HCT116 (cell line): Measurements from ENCODE around the gene TYMP.

Experiments
- CTCF ChIP-seq, 3 experiments: fragments of 200-600 bp in 1 of 3; sonication (generic) in 1 of 3; IDR thresholded peaks in 2 of 3; conservative IDR thresholded peaks in 1 of 3; 2 replicates each; pipeline ENCODE4 v1.5.1; 2012 to 2017; ENCODE audit warnings: low read depth in 2 of 3, low read length in 2 of 3, antibody characterized with exemption in 1 of 3, borderline replicate concordance in 1 of 3, control low read depth in 1 of 3, mild to moderate bottlenecking in 1 of 3, mixed read lengths in 1 of 3, mixed run types in 1 of 3, moderate library complexity in 1 of 3; ENCODE audit not compliant: insufficient read depth in 1 of 3
- EGR1 ChIP-seq: IDR thresholded peaks from 2 replicates; pipeline ENCODE4 v1.6.1; 2012; ENCODE audit warnings: low read depth
- EZH2 ChIP-seq: fragments of 200-600 bp; sonication (generic); IDR thresholded peaks from 2 replicates; pipeline ENCODE4 v1.6.1; 2017; ENCODE audit warnings: antibody characterized with exemption, mixed run types
- EZH2phosphoT487 ChIP-seq: fragments of 200-600 bp; IDR thresholded peaks from 2 replicates; pipeline ENCODE4 v1.6.1; 2018; ENCODE audit warnings: antibody characterized with exemption, borderline replicate concordance
- POLR2A ChIP-seq: IDR thresholded peaks from 2 replicates; pipeline ENCODE4 v1.7.0; 2011; ENCODE audit warnings: borderline replicate concordance; ENCODE audit not compliant: insufficient read depth, insufficient read length; ENCODE audit errors: extremely low read depth
- POLR2AphosphoS5 ChIP-seq: IDR thresholded peaks from 2 replicates; pipeline ENCODE4 v1.6.1; 2011; ENCODE audit warnings: mild to moderate bottlenecking, low read depth, low read length, moderate library complexity
- SIN3A ChIP-seq: IDR thresholded peaks from 2 replicates; pipeline ENCODE4 v1.6.1; 2012; ENCODE audit warnings: low read depth
- SP1 ChIP-seq: IDR thresholded peaks from 2 replicates; pipeline ENCODE4 v1.6.1; 2012; ENCODE audit warnings: low read depth
- TCF7L2 ChIP-seq: IDR thresholded peaks from 2 replicates; pipeline ENCODE4 v1.7.0; 2011; ENCODE audit warnings: borderline replicate concordance, inconsistent platforms; ENCODE audit not compliant: insufficient read depth, insufficient read length; ENCODE audit errors: extremely low read depth
- ZNF274 ChIP-seq: fragments of 200-500 bp; sonication (Bioruptor generic); IDR thresholded peaks from 2 replicates; pipeline ENCODE4 v1.6.1; 2014; ENCODE audit warnings: mild to moderate bottlenecking, low read depth, low read length, inconsistent platforms
- TF ChIP-seq, protein P1 (sequence below): IDR thresholded peaks from 2 replicates; pipeline ENCODE4 v1.6.1; 2011; ENCODE audit warnings: mild to moderate bottlenecking, low read length, moderate library complexity; ENCODE audit not compliant: insufficient replicate concordance; ENCODE audit errors: extremely low read depth
- TF ChIP-seq, protein P2 (sequence below): IDR thresholded peaks from 2 replicates; pipeline ENCODE4 v1.6.1; 2012
- TF ChIP-seq, protein P3 (sequence below): IDR thresholded peaks from 2 replicates; pipeline ENCODE4 v1.6.1; 2012; ENCODE audit warnings: low read depth

- TF ChIP-seq POLR2AphosphoS5 (no peak), CTCF (IDR thresholded peaks at IDR 0.05 in 2 of 3, conservative IDR thresholded peaks at IDR 0.05 in 1 of 3; ENCODE audit: borderline replicate concordance in 1 of 3, insufficient read depth in 1 of 3, low read depth in 2 of 3, low read length in 2 of 3) (no peak), EZH2 (no peak), EZH2phosphoT487 (no peak), ZNF274 (no peak), SP1 (no peak), POLR2A (no peak), SIN3A (no peak), TCF7L2 (no peak), EGR1 (no peak)
- TF ChIP-seq, protein P1, sequence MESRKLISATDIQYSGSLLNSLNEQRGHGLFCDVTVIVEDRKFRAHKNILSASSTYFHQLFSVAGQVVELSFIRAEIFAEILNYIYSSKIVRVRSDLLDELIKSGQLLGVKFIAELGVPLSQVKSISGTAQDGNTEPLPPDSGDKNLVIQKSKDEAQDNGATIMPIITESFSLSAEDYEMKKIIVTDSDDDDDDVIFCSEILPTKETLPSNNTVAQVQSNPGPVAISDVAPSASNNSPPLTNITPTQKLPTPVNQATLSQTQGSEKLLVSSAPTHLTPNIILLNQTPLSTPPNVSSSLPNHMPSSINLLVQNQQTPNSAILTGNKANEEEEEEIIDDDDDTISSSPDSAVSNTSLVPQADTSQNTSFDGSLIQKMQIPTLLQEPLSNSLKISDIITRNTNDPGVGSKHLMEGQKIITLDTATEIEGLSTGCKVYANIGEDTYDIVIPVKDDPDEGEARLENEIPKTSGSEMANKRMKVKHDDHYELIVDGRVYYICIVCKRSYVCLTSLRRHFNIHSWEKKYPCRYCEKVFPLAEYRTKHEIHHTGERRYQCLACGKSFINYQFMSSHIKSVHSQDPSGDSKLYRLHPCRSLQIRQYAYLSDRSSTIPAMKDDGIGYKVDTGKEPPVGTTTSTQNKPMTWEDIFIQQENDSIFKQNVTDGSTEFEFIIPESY = no peak
- TF ChIP-seq, protein P2, sequence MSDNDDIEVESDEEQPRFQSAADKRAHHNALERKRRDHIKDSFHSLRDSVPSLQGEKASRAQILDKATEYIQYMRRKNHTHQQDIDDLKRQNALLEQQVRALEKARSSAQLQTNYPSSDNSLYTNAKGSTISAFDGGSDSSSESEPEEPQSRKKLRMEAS = no peak
- TF ChIP-seq, protein P3, sequence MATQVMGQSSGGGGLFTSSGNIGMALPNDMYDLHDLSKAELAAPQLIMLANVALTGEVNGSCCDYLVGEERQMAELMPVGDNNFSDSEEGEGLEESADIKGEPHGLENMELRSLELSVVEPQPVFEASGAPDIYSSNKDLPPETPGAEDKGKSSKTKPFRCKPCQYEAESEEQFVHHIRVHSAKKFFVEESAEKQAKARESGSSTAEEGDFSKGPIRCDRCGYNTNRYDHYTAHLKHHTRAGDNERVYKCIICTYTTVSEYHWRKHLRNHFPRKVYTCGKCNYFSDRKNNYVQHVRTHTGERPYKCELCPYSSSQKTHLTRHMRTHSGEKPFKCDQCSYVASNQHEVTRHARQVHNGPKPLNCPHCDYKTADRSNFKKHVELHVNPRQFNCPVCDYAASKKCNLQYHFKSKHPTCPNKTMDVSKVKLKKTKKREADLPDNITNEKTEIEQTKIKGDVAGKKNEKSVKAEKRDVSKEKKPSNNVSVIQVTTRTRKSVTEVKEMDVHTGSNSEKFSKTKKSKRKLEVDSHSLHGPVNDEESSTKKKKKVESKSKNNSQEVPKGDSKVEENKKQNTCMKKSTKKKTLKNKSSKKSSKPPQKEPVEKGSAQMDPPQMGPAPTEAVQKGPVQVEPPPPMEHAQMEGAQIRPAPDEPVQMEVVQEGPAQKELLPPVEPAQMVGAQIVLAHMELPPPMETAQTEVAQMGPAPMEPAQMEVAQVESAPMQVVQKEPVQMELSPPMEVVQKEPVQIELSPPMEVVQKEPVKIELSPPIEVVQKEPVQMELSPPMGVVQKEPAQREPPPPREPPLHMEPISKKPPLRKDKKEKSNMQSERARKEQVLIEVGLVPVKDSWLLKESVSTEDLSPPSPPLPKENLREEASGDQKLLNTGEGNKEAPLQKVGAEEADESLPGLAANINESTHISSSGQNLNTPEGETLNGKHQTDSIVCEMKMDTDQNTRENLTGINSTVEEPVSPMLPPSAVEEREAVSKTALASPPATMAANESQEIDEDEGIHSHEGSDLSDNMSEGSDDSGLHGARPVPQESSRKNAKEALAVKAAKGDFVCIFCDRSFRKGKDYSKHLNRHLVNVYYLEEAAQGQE = no peak
Observed at GRCh38 chr22:50476868-50477267, 52.9 kb downstream of the TYMP start.
